SU-DHL-6 (cell line): ENCODE results near the gene SRPK3.
"Not testable (repeated sequence)": the region's sequence is repeated elsewhere in the genome, so short reads cannot be mapped to it uniquely, and the experiment has no call there.

Source experiments
- CTCF ChIP-seq: fragments of 200-600 bp; sonication (generic); IDR thresholded peaks from one replicate; pipeline ENCODE4 v1.5.1; 2017; ENCODE audit warnings: antibody characterized with exemption, mild to moderate bottlenecking, low read length, moderate library complexity; ENCODE audit not compliant: insufficient read depth, poor library complexity, severe bottlenecking
- EZH2phosphoT487 ChIP-seq: fragments of 200-600 bp; sonication (generic), shearing (Covaris generic); conservative IDR thresholded peaks from 2 replicates; pipeline ENCODE4 v1.6.1; 2018; ENCODE audit warnings: mild to moderate bottlenecking, antibody characterized with exemption, low read length, moderate library complexity, mixed read lengths

DNA sequence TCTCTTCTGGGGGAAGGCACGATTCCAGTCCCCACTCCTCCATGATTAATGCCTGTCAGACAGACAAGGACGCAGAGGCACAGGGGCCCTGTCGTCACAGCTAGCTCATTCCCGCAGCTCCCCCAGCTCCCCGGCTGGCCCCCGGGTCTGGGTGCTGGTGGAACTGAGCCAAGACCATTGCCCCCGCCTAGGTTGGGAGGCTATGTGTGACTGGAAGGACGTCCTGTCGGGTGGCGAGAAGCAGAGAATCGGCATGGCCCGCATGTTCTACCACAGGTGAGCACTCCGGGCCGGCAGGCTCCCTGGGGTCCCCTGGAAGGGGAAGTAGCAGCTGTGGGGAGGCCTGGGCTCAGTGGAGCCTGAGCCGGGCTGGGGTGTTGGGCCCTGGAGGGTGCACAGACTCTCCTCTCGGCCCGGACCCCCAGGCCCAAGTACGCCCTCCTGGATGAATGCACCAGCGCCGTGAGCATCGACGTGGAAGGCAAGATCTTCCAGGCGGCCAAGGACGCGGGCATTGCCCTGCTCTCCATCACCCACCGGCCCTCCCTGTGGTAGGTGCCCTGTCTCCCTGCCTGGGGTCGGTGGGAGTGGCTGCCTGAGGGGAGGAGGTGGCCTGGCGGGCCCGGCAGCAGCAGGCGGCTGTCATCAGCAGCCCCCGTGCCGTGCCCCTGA, 37.9 kb upstream of the SRPK3 start:
- not testable (repeated sequence) for TF ChIP-seq CTCF, EZH2phosphoT487
